ENCODE measurements around the gene SPIB.
"Not testable (repeated sequence)": the region's sequence is repeated elsewhere in the genome, so short reads cannot be mapped to it uniquely, and the experiment has no call there.

Gene SPIB

DNA sequence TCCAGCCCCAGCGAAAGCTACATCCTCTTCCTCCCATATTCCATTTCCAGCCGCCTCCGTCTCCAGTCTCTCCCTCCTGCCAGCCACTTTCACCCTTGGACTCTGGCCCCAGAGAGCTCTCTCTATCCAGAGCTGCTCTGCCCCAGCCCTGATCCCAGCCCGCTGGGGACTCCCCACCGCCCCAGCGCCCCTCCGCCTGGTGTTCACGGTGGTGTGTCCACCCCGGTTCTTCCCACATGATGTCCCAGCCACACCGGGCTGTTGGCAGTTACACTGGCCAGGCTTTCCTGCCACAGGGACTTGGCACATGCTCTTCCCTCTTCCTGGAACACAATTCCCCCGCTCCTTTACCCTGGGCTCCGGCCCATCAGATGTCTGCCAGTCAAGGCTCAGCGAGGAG lies 46.3 kb downstream of the SPIB start:
- Histone ChIP-seq H3K27ac (ENCODE audit: low read depth, low read length) (no peak overlapping the region), H3K4me3 (ENCODE audit: low read depth in 1 of 5, low read length in 5 of 5) (no peak overlapping the region), H3K27me3 (ENCODE audit: control insufficient read depth in 5 of 5, insufficient read depth in 4 of 5, low read length in 5 of 5) (peaks cover 11 to 26% (median 23%) of the 10 kb centered on the region in 5 donors), H3K36me3 (ENCODE audit: control insufficient read depth in 5 of 5, insufficient read depth in 5 of 5, low read length in 5 of 5) (no peaks in the 10 kb centered on the region), H3K9ac (ENCODE audit: low read length in 5 of 5) (no peak overlapping the region), H3K4me1 (ENCODE audit: control insufficient read depth in 5 of 5, insufficient read depth in 5 of 5, low read length in 5 of 5) (no peaks in the 10 kb centered on the region), H3K9me3 (ENCODE audit: control insufficient read depth in 5 of 5, low read length in 5 of 5) (no peaks in the 10 kb centered on the region)

GRCh38 chr19:50465986-50466705 lies 47.4 kb downstream of the SPIB start:
- Histone ChIP-seq H3K9me3 (ENCODE audit: control insufficient read depth in 5 of 5, low read length in 5 of 5) (no peaks in the 10 kb centered on the region), H3K36me3 (ENCODE audit: control insufficient read depth in 5 of 5, insufficient read depth in 5 of 5, low read length in 5 of 5) (no peaks in the 10 kb centered on the region), H3K27me3 (ENCODE audit: control insufficient read depth in 5 of 5, insufficient read depth in 4 of 5, low read length in 5 of 5) (peaks cover 3 to 19% (median 17%) of the 10 kb centered on the region in 5 donors), H3K4me3 (ENCODE audit: low read depth in 1 of 5, low read length in 5 of 5) (no peak overlapping the region), H3K27ac (ENCODE audit: low read depth, low read length) (no peak overlapping the region), H3K9ac (ENCODE audit: low read length in 5 of 5) (no peak overlapping the region), H3K4me1 (ENCODE audit: control insufficient read depth in 5 of 5, insufficient read depth in 5 of 5, low read length in 5 of 5) (no peaks in the 10 kb centered on the region)

DNA sequence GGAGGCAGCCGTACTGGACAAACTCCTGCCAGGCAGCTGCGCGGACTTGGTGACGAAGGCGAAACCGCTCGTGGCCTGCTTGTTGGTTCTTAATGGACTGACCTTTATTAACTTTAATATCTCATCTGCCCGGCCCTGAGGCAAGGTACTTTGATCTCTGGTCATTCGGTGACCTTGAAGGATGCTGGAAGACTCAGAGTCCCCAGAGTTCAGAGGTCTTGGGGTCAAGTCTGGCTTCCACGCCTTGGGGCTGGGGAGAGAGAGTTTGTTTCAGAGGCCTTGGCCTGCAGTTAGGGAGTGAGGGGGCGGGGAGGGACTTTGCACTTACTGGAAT lies 47.9 kb downstream of the SPIB start:
- no peaks in the 10 kb centered on the region for H3K9me3 ChIP-seq (ENCODE audit: control insufficient read depth in 5 of 5, low read length in 5 of 5)
- no peaks in the 10 kb centered on the region for H3K4me1 ChIP-seq (ENCODE audit: control insufficient read depth in 5 of 5, insufficient read depth in 5 of 5, low read length in 5 of 5)
- H3K27ac ChIP-seq (ENCODE audit: low read depth, low read length), result no peak overlapping the region
- peaks cover 3 to 15% (median 12%) of the 10 kb centered on the region in 5 donors for H3K27me3 ChIP-seq (ENCODE audit: control insufficient read depth in 5 of 5, insufficient read depth in 4 of 5, low read length in 5 of 5)
- no peak overlapping the region for H3K4me3 ChIP-seq (ENCODE audit: low read depth in 1 of 5, low read length in 5 of 5)
- no peaks in the 10 kb centered on the region for H3K36me3 ChIP-seq (ENCODE audit: control insufficient read depth in 5 of 5, insufficient read depth in 5 of 5, low read length in 5 of 5)
- H3K9ac ChIP-seq (ENCODE audit: low read length in 5 of 5), result no peak overlapping the region

DNA sequence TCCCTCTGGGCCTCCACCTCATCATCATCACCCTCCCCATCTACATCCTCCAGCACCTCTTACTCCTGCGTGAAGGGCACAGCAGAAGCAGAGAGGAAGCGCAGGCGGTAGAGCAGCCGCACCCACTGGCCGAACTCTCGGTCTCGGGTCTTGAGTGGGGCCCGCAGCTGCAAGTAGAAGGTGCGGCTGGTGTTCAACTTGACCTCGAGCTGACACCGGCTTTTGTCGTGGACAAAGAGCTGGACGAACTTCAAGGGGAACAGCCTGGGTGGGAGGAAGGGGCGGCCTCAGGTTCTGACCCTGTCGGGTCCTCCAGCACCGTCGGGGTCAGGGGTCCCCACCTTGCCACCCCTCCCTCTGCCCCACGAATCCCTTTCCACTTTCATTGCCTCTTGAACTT lies 48.8 kb downstream of the SPIB start:
- Histone ChIP-seq H3K36me3 (ENCODE audit: control insufficient read depth in 5 of 5, insufficient read depth in 5 of 5, low read length in 5 of 5) (no peaks in the 10 kb centered on the region), H3K27me3 (ENCODE audit: control insufficient read depth in 5 of 5, insufficient read depth in 4 of 5, low read length in 5 of 5) (peaks cover 3 to 12% (median 12%) of the 10 kb centered on the region in 5 donors), H3K27ac (ENCODE audit: low read depth, low read length) (no peak overlapping the region), H3K9ac (ENCODE audit: low read length in 5 of 5) (no peak overlapping the region), H3K9me3 (ENCODE audit: control insufficient read depth in 5 of 5, low read length in 5 of 5) (no peaks in the 10 kb centered on the region), H3K4me1 (ENCODE audit: control insufficient read depth in 5 of 5, insufficient read depth in 5 of 5, low read length in 5 of 5) (no peaks in the 10 kb centered on the region), H3K4me3 (ENCODE audit: low read depth in 1 of 5, low read length in 5 of 5) (no peak overlapping the region)

DNA sequence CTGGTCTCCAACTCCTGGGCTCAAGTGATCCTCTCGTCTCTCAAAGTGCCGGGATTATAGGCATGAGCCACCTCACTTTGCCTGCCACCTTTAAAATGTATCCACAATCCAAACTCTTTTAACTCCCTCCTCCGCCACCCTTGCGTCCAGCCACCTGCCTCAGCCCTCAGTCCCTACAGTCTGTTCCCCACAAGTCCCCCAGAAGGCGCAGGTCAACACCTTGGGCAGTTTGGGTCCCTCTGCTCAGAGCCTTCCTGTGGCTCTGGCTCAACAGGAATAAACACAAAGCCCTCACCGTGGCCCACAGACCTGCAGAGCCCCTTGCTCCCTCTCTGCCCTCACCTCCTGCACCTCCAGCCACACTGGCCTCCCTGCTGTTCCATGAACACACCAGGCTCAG lies 50.1 kb downstream of the SPIB start:
- Histone ChIP-seq H3K4me1 (ENCODE audit: control insufficient read depth in 5 of 5, insufficient read depth in 5 of 5, low read length in 5 of 5) (no peaks in the 10 kb centered on the region), H3K27me3 (ENCODE audit: control insufficient read depth in 5 of 5, insufficient read depth in 4 of 5, low read length in 5 of 5) (peaks cover 3 to 12% (median 12%) of the 10 kb centered on the region in 5 donors), H3K4me3 (ENCODE audit: low read depth in 1 of 5, low read length in 5 of 5) (no peak overlapping the region), H3K9me3 (ENCODE audit: control insufficient read depth in 5 of 5, low read length in 5 of 5) (no peaks in the 10 kb centered on the region), H3K9ac (ENCODE audit: low read length in 5 of 5) (no peak overlapping the region), H3K27ac (ENCODE audit: low read depth, low read length) (no peak overlapping the region), H3K36me3 (ENCODE audit: control insufficient read depth in 5 of 5, insufficient read depth in 5 of 5, low read length in 5 of 5) (no peaks in the 10 kb centered on the region)

- peaks cover 3 to 20% (median 16%) of the 10 kb centered on the region in 5 donors for H3K4me1 ChIP-seq (ENCODE audit: control insufficient read depth in 5 of 5, insufficient read depth in 5 of 5, low read length in 5 of 5)
- H3K9ac ChIP-seq (ENCODE audit: low read length in 5 of 5), result not testable (repeated sequence)
Measured at GRCh38 chr19:50473336-50473735, 54.6 kb downstream of the SPIB start.

DNA sequence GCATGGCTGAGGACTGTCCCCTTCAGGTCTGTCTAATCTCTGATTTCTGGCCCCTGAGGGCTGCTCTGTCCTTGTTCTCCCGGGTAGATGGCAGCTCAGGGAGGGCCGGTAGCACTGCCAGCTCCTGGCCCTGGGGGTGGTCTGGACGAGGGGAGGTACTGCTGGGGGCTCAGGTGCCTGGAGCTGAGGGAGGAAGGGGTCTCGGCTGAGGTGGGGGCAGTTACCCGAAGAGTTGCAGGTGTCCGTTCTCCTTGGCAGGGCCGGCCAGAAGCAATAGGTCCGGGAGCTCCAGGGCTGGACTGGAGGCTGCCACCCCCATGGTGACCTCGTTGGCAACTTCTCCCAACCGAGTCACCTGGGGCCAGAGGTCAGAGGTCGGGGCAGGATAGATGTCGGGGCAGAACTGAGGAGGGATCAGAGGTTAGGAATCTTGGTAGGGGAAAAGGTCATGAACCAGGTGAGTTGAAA lies 56.4 kb downstream of the SPIB start:
- H3K9me3 ChIP-seq (ENCODE audit: control insufficient read depth in 5 of 5, low read length in 5 of 5), result no peaks in the 10 kb centered on the region
- no peak overlapping the region for H3K4me3 ChIP-seq (ENCODE audit: low read depth in 1 of 5, low read length in 5 of 5)
- peaks cover 0 to 18% (median 13%) of the 10 kb centered on the region in 5 donors for H3K36me3 ChIP-seq (ENCODE audit: control insufficient read depth in 5 of 5, insufficient read depth in 5 of 5, low read length in 5 of 5)
- no peak overlapping the region for H3K27ac ChIP-seq (ENCODE audit: low read depth, low read length)
- no peaks in the 10 kb centered on the region for H3K27me3 ChIP-seq (ENCODE audit: control insufficient read depth in 5 of 5, insufficient read depth in 4 of 5, low read length in 5 of 5)
- no peak overlapping the region for H3K9ac ChIP-seq (ENCODE audit: low read length in 5 of 5)
- H3K4me1 ChIP-seq (ENCODE audit: control insufficient read depth in 5 of 5, insufficient read depth in 5 of 5, low read length in 5 of 5), result peaks cover 3 to 21% (median 16%) of the 10 kb centered on the region in 5 donors

More at GRCh38 chr19:50473336-50473735, 54.6 kb downstream of the SPIB start:
- not testable (repeated sequence) for H3K9me3 ChIP-seq (ENCODE audit: control insufficient read depth in 5 of 5, low read length in 5 of 5); H3K36me3 ChIP-seq (ENCODE audit: control insufficient read depth in 5 of 5, insufficient read depth in 5 of 5, low read length in 5 of 5); H3K27me3 ChIP-seq (ENCODE audit: control insufficient read depth in 5 of 5, insufficient read depth in 4 of 5, low read length in 5 of 5); H3K4me3 ChIP-seq (ENCODE audit: low read depth in 1 of 5, low read length in 5 of 5); H3K27ac ChIP-seq (ENCODE audit: low read depth, low read length)

DNA sequence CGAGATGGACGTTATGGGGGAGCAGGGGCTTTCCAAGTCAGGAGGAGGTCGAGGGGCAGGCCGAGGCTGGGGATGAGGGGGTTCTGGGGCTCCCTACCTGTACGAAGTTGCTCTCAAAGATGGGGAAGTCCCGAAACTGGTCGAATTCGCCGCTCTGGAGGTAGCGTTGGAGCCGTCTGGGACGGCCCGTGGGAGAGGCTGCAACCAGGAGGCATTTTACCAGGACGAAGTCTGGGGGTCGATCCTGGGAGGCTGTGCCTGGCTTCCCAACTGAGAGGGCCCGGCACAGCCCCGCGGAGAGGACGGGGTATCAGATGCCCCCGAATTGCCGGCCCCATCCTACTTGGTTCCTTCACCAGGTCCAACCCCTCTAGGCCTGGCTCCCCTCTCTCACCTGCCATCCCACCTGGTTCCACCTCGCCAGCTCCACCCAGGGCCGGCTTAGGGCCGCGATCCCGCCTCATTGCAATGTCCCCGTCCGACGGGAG lies 57.0 kb downstream of the SPIB start:
- Histone ChIP-seq H3K4me3 (ENCODE audit: low read depth in 1 of 5, low read length in 5 of 5) (peak overlapping the region in 3 of 5 donors; percentile 93 to 98 (median 94)), H3K27me3 (ENCODE audit: control insufficient read depth in 5 of 5, insufficient read depth in 4 of 5, low read length in 5 of 5) (no peaks in the 10 kb centered on the region), H3K27ac (ENCODE audit: low read depth, low read length) (no peak overlapping the region), H3K36me3 (ENCODE audit: control insufficient read depth in 5 of 5, insufficient read depth in 5 of 5, low read length in 5 of 5) (peaks cover 0 to 24% (median 20%) of the 10 kb centered on the region in 5 donors), H3K9ac (ENCODE audit: low read length in 5 of 5) (no peak overlapping the region), H3K9me3 (ENCODE audit: control insufficient read depth in 5 of 5, low read length in 5 of 5) (no peaks in the 10 kb centered on the region), H3K4me1 (ENCODE audit: control insufficient read depth in 5 of 5, insufficient read depth in 5 of 5, low read length in 5 of 5) (peaks cover 3 to 21% (median 16%) of the 10 kb centered on the region in 5 donors)

DNA sequence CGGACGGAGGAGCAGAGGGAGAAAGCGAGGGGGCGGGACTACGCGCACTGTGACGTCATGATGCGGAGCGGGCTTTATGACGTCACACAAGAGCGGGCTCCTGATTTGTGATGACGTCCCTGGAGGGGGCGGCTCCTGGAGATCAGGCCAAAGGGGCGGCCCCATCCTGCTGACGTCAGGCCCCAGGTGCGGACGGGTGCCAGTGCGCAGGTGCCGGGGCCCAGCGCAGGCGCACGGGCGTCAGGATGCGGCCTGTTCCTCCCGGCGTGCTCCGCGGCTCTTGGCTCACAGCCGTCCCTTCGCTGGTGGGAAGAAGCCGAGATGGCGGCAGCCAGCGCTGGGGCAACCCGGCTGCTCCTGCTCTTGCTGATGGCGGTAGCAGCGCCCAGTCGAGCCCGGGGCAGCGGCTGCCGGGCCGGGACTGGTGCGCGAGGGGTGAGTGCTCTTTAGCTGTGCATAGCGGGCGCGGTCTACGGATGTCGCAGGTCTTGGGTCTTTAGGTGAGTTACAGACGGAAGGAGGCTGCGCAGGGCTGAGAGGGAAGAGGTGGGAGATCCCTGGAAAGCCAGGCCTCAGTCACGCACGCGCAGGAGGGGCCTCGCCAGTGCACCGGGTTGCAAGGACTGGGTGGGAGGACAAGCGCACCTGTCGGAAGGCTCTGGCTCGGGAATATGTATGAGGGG lies 57.6 kb downstream of the SPIB start, which contains the start of the genes EMC10 and GARIN5A:
Gene EMC10 (plus strand): TSS at position 284 of the 683 bp plus-strand sequence. CDS start 38 bp downstream, at position 322.
Gene GARIN5A (minus strand): TSS at position 625 of the 683 bp plus-strand sequence. CDS start 460 bp downstream, at position 165.
- H3K4me3 ChIP-seq (ENCODE audit: low read depth in 1 of 5, low read length in 5 of 5), result peak within 1 kb of the TSS; percentile 69 to 98 (median 93)
- H3K27ac ChIP-seq (ENCODE audit: low read depth, low read length), result no peak within 1 kb of the TSS
- H3K9ac ChIP-seq (ENCODE audit: low read length in 5 of 5), result peak within 1 kb of the TSS; percentile 76 to 95 (median 81)
- H3K27me3 ChIP-seq (ENCODE audit: control insufficient read depth in 5 of 5, insufficient read depth in 4 of 5, low read length in 5 of 5), result no peaks in the 10 kb centered on the region
- H3K36me3 ChIP-seq (ENCODE audit: control insufficient read depth in 5 of 5, insufficient read depth in 5 of 5, low read length in 5 of 5), result peaks cover 0 to 30% (median 25%) of the 10 kb centered on the region in 5 donors
- no peaks in the 10 kb centered on the region for H3K9me3 ChIP-seq (ENCODE audit: control insufficient read depth in 5 of 5, low read length in 5 of 5)
- H3K4me1 ChIP-seq (ENCODE audit: control insufficient read depth in 5 of 5, insufficient read depth in 5 of 5, low read length in 5 of 5), result peaks cover 3 to 21% (median 16%) of the 10 kb centered on the region in 5 donors

DNA sequence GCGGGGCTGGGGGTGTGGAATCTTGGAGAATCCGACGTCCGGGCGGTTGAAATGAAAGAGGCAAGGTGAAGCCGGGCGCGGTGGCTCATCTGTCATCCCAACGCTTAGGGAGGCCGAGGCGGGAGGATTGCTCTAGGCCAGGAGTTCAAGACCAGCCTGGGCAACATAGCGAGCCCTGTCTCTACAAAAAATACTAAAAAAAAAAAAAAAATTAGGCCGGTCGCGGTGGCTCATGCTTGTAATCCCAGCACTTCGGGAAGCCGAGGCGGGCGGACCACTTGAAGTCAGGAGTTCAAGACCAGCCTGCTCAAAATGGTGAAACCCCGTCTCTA lies 58.1 kb downstream of the SPIB start:
- H3K4me1 ChIP-seq (ENCODE audit: control insufficient read depth in 5 of 5, insufficient read depth in 5 of 5, low read length in 5 of 5), result peaks cover 3 to 21% (median 16%) of the 10 kb centered on the region in 5 donors
- H3K27ac ChIP-seq (ENCODE audit: low read depth, low read length), result no peak overlapping the region
- H3K9me3 ChIP-seq (ENCODE audit: control insufficient read depth in 5 of 5, low read length in 5 of 5), result no peaks in the 10 kb centered on the region
- peak overlapping the region in 4 of 5 donors; percentile 76 to 95 (median 88) for H3K9ac ChIP-seq (ENCODE audit: low read length in 5 of 5)
- peak overlapping the region; percentile 69 to 98 (median 93) for H3K4me3 ChIP-seq (ENCODE audit: low read depth in 1 of 5, low read length in 5 of 5)
- H3K36me3 ChIP-seq (ENCODE audit: control insufficient read depth in 5 of 5, insufficient read depth in 5 of 5, low read length in 5 of 5), result peaks cover 0 to 35% (median 31%) of the 10 kb centered on the region in 5 donors
- H3K27me3 ChIP-seq (ENCODE audit: control insufficient read depth in 5 of 5, insufficient read depth in 4 of 5, low read length in 5 of 5), result no peaks in the 10 kb centered on the region
